LNCAP (cell line): Measurements from ENCODE around the gene BCL7C.

Experiments used
- CTCF ChIP-seq: fragments of 450-650 bp; IDR thresholded peaks from 2 replicates; pipeline ENCODE4 v1.5.1; 2017; ENCODE audit warnings: mild to moderate bottlenecking

BCL7C gene

GRCh38 chr16:30929167-30929566 lies 35.3 kb upstream of the BCL7C start:
- TF ChIP-seq CTCF: no peak

- TF ChIP-seq CTCF: no peak
These were observed 34.5 kb upstream of the BCL7C start for GRCh38 chr16:30928390-30928789.

GRCh38 chr16:30927789-30928378 lies 34.0 kb upstream of the BCL7C start:
- no peak for TF ChIP-seq CTCF

- no peak for TF ChIP-seq CTCF
These were observed 33.3 kb upstream of the BCL7C start for GRCh38 chr16:30926937-30927788.

- no peak for TF ChIP-seq CTCF
These were observed 32.3 kb upstream of the BCL7C start for GRCh38 chr16:30925995-30926811.

- TF ChIP-seq CTCF: no peak
These were observed 31.7 kb upstream of the BCL7C start for GRCh38 chr16:30925632-30925987.

- TF ChIP-seq CTCF: no peak
These were observed 31.2 kb upstream of the BCL7C start for GRCh38 chr16:30924913-30925631.
